Measurements from ENCODE around the gene DKC1. TPM values are rescaled to one million over a fixed set of nuclear protein-coding genes. Genes with fewer than 3 reads are reported as not detected.

The DKC1 gene
- total and polyA plus RNA-seq, 3 donors from 2014 or later = 58.8 to 93.1 (median 66.4) TPM

DNA sequence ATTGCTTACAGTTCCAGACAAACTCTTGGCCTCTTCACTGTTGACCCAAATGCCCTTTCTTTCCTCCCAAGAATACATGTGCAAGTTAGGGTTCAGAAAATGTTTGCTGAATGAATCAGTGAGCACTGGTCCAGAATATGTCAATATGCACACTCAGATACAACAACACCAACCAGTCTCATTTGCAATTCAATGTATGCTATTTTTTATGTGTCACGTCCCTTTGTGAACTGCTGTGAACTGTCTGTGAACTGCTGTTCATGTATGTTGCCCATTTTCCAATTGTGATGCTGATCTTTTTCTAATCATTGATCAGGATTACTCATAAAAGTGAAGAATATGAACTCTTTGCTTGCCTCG, 29.6 kb upstream of the DKC1 start:
- intact Hi-C loops (cut with DNase I; ENCODE audit: low total_unique reads) = no loop called here
- no peaks in the 10 kb centered on the region for H3K36me3 ChIP-seq (ENCODE audit: low read depth, missing control alignments)
- H3K4me3 ChIP-seq = no peak overlapping the region
- peaks cover 34% of the 10 kb centered on the region for H3K4me1 ChIP-seq
- no peaks in the 10 kb centered on the region for H3K27me3 ChIP-seq
- no peaks in the 10 kb centered on the region for H3K9me3 ChIP-seq
- TF ChIP-seq, protein P1, sequence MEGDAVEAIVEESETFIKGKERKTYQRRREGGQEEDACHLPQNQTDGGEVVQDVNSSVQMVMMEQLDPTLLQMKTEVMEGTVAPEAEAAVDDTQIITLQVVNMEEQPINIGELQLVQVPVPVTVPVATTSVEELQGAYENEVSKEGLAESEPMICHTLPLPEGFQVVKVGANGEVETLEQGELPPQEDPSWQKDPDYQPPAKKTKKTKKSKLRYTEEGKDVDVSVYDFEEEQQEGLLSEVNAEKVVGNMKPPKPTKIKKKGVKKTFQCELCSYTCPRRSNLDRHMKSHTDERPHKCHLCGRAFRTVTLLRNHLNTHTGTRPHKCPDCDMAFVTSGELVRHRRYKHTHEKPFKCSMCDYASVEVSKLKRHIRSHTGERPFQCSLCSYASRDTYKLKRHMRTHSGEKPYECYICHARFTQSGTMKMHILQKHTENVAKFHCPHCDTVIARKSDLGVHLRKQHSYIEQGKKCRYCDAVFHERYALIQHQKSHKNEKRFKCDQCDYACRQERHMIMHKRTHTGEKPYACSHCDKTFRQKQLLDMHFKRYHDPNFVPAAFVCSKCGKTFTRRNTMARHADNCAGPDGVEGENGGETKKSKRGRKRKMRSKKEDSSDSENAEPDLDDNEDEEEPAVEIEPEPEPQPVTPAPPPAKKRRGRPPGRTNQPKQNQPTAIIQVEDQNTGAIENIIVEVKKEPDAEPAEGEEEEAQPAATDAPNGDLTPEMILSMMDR (IDR thresholded peaks at IDR 0.05) = no peak
- TF ChIP-seq POLR2A (IDR thresholded peaks at IDR 0.05) = no peak
- H3K27ac ChIP-seq = no peak overlapping the region
- WGBS, 2 donors = 70 to 83% methylated on average over 2 of the region's 2 CpGs
- DNase-seq = no peak

DNA sequence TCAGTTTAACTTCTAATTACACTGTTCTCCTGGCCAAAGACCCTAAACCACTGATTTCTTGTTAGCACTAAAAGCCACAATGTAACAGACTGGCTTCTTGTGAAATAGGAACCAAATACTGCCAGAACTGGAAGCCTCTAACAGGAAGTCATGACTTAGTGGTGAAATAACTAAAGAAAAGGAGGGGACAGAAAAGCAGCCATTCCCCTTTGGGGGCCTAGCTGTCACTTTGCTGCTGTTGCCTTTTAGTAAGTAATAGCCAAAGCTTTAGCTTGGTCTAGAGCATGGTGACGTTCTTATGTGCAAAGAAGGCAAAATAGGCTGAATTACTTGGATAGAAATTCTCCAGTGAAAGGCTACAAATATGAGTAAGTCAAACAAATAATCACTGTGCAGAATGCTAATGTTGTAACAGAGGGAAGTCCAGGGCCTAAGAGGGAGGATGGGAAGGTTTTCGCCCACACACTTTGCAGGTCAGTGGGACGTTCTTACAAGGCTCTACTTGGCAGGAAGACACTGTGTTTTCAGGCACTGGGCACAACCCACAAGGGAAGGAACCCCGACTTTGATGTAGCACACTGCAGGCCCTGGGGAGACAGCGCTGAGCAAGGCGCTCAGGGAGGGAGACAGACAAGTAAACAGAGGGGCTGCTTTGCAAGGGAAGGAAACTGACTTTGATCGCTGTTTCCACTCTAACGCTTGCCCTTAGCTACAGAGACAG, 28.4 kb upstream of the DKC1 start:
- DNase-seq = peak; percentile 70
- TF ChIP-seq, protein P1 (IDR thresholded peaks at IDR 0.05) = no peak
- TF ChIP-seq POLR2A (IDR thresholded peaks at IDR 0.05) = no peak
- intact Hi-C loops (cut with DNase I; ENCODE audit: low total_unique reads) = no loop called here
- no peak overlapping the region for H3K4me3 ChIP-seq
- no peaks in the 10 kb centered on the region for H3K9me3 ChIP-seq
- peak overlapping the region; percentile 10 to 69 for H3K27ac ChIP-seq
- H3K36me3 ChIP-seq (ENCODE audit: low read depth, missing control alignments) = no peaks in the 10 kb centered on the region
- H3K27me3 ChIP-seq = no peaks in the 10 kb centered on the region
- 21 to 24% methylated on average over 5 to 8 of the region's 8 CpGs for WGBS, 2 donors
- H3K4me1 ChIP-seq = peaks cover 28% of the 10 kb centered on the region

DNA sequence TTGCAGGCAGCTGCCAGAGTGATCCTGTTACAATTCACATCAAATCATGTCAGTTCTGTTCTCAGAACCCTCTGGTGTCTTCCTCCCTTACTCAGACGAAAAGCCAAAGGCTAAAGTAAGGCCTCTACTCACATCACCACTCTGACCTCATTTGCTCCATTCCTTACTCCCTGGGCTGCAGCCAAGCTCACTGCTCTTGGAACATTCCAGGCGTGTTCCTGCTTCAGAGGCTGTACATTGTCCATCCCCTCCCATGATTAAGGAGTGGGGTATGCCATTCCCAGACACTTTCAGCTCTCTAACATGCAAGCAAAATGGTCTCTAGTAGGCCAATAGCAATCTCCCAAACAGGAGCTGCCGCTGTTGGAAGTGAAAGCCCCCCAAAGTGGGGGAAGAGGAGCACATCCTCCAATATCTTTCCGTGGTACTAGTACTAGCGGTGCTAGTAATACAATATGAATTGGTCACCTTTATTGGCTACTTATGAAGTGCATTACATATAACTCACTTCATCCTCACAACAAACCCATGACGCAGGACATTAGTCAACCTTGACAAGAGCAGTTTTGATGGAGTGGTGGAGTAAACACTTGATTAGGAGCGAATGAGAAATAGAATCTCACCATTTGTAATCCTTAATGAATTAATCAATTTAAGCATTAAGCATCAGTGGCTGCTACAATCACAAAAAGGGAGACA, 26.8 kb upstream of the DKC1 start:
- no peaks in the 10 kb centered on the region for H3K36me3 ChIP-seq (ENCODE audit: low read depth, missing control alignments)
- peak overlapping the region; percentile 31 to 41 for H3K27ac ChIP-seq
- 72 to 77% methylated on average over 7 of the region's 7 CpGs for WGBS, 2 donors
- intact Hi-C loops (cut with DNase I; ENCODE audit: low total_unique reads) = no loop called here
- no peaks in the 10 kb centered on the region for H3K9me3 ChIP-seq
- no peaks in the 10 kb centered on the region for H3K27me3 ChIP-seq
- no peak for TF ChIP-seq POLR2A (IDR thresholded peaks at IDR 0.05)
- TF ChIP-seq, protein P1 (IDR thresholded peaks at IDR 0.05) = no peak
- DNase-seq = peak; percentile 71
- peaks cover 23% of the 10 kb centered on the region for H3K4me1 ChIP-seq
- H3K4me3 ChIP-seq = no peak overlapping the region

DNA sequence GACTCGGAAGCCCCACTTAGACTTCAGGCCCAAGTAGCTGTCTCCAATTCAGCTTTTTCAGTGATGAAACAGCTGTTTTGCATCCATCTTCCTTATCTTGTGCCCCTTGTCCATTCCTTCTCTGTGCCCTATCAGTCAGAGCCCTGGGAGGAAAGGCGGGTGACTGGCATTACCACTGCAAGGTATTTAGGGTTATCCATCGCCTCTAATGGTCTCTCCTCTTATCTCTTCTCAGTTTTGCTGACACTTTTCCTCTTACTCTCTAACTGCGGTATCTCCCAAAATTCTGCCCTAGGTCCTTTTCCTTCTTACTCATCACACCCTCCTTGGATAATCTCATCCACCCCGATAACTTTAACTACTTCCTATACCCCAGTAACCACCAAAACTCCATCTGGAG, 25.5 kb upstream of the DKC1 start:
- intact Hi-C loops (cut with DNase I; ENCODE audit: low total_unique reads) = no loop called here
- WGBS, 2 donors = 96 to 100% methylated on average over 3 to 5 of the region's 5 CpGs
- no peak overlapping the region for H3K27ac ChIP-seq
- H3K9me3 ChIP-seq = no peaks in the 10 kb centered on the region
- no peak overlapping the region for H3K4me3 ChIP-seq
- H3K4me1 ChIP-seq = peaks cover 22% of the 10 kb centered on the region
- TF ChIP-seq, protein P1 (IDR thresholded peaks at IDR 0.05) = no peak
- no peak for TF ChIP-seq POLR2A (IDR thresholded peaks at IDR 0.05)
- DNase-seq = no peak
- H3K36me3 ChIP-seq (ENCODE audit: low read depth, missing control alignments) = no peaks in the 10 kb centered on the region
- no peaks in the 10 kb centered on the region for H3K27me3 ChIP-seq

Data from testis (tissue), 3 donors.